Fibroblast of pulmonary artery (primary cell): ENCODE data around the gene SNX13.

Experiments used
- DNase-seq: peaks from one replicate; pipeline ENCODE4 v3.0.0-alpha.2; 2010; ENCODE audit warnings: low read depth
- H3K4me3 ChIP-seq: replicated peaks from 2 replicates; pipeline ENCODE4 v1.5.1; 2011; ENCODE audit warnings: low read depth, mild to moderate bottlenecking, control low read depth, low read length, moderate library complexity
- TF ChIP-seq, protein P1 (sequence below): IDR thresholded peaks from 2 replicates; pipeline ENCODE4 v1.5.1; 2011; ENCODE audit warnings: mild to moderate bottlenecking, control low read depth, low read length, inconsistent platforms; ENCODE audit errors: missing control alignments

Gene SNX13

DNA sequence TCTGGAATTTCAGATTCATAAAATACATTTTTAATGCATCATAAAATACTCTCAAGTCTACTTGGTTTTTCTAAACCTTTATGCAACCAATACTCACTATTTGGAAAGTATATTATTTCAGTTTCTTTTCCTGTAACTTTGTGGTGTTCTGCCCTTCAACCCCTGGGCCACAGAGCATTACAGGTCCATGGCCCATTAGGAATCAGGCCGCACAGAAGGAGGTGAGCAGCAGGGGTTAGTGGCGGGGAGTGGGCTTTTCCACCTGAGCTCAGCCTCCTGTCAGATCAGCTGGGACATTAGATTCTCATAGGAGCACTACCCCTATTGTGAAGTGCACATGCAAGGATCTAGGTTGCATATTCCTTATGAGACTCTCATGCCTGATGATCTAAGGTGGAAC lies 9.7 kb downstream of the SNX13 start:
- no peak overlapping the region for H3K4me3 ChIP-seq

DNA sequence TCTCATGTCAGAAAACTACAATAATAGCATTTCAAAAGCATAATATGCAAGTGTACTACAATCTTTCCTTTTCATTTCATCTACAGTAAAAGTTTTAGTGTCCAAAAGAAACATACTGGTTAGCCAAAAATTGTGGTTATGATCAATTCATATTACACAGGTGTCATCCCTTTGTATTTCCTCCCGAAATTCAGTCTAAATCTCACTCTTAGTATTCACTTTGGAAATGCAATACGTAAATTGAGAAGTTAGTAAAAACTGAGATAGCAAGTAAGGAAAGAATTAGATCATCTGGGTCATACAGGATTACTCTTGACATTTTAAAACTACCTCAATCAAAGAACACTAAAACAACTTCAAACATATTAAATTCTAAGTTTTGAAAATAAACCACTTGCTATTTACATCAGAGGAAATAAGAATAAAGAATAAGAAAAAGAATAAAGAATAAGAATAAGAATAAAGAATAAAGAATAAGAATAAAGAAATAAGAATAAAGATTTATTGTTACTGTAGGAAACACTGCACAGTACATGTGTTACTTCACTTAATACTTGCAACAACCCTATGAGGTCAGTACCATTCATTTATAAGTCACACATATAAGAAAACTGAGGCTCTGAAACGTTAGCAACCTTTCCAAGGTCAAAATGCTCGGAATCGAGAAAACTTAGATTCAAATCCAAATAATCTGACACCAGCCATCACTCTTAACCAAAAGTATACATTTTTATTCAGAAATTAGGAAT lies 10.5 kb downstream of the SNX13 start:
- DNase-seq, result no peak
- TF ChIP-seq, protein P1, sequence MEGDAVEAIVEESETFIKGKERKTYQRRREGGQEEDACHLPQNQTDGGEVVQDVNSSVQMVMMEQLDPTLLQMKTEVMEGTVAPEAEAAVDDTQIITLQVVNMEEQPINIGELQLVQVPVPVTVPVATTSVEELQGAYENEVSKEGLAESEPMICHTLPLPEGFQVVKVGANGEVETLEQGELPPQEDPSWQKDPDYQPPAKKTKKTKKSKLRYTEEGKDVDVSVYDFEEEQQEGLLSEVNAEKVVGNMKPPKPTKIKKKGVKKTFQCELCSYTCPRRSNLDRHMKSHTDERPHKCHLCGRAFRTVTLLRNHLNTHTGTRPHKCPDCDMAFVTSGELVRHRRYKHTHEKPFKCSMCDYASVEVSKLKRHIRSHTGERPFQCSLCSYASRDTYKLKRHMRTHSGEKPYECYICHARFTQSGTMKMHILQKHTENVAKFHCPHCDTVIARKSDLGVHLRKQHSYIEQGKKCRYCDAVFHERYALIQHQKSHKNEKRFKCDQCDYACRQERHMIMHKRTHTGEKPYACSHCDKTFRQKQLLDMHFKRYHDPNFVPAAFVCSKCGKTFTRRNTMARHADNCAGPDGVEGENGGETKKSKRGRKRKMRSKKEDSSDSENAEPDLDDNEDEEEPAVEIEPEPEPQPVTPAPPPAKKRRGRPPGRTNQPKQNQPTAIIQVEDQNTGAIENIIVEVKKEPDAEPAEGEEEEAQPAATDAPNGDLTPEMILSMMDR, result no peak
- no peak overlapping the region for H3K4me3 ChIP-seq

More for the DNA sequence above, 9.7 kb downstream of the SNX13 start:
- TF ChIP-seq, protein P1, result no peak
- no peak for DNase-seq

DNA sequence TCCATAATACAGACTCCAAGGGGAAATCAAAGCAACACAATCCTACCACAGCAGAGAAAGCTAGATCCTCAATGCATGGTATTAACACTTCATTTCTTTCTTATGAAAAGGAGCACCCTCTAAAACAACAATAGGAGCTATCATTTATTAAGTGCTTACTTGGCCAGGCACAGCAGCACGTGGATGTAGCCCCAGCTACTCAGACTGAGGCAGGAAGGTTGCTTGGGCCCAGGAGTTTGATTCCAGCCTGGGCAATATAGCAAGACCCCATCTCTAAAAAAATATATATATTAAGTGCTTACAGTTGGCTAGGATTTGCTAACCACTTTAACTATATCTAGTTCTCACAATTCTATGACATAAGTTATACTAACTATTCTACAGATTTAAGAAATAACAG lies 12.2 kb downstream of the SNX13 start:
- TF ChIP-seq, protein P1, result no peak
- DNase-seq, result no peak
- no peak overlapping the region for H3K4me3 ChIP-seq

DNA sequence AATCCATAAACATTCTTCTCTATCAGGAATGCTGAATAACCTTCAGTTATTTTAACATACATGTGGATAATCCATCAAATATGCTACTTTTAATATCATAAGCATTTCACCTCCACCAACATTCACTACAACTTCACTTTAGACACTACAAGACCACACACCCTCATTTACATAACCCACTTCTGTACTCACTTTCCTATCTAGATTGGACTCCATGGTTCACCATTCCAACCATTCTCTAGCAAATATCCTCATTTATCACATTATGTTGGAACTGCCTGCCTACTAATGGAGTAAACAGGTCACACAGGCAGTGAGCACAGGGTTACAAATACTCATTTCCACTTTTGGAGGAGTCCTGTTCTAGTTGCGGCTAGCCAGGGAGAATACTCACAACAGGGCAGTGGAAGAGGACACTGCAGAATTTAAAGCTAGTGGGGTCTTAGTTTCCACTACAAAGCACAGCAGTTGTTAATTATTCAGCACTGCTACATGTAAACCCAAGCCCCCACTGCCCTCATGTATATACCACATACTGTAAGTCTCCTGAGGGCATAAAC lies 18.4 kb downstream of the SNX13 start:
- TF ChIP-seq, protein P1, result no peak
- H3K4me3 ChIP-seq, result no peak overlapping the region
- no peak for DNase-seq

DNA sequence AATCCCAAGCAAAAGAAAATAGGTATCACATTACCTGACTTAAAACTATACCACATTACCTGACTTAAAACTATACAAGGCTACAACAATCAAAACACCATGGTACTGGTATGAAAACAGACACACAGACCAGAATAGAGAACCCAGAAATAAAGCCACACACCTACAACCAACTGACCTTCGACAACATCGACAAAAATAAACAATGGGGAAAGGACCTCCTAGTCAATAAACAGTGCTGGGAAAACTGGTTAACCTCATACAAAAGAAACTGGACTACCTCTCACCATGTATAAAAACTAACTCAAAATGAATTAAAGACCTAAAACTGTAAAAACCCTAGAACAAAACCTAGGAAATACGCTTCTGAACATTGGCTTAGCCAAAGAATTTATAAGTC lies 22.5 kb downstream of the SNX13 start:
- TF ChIP-seq, protein P1, result no peak
- no peak for DNase-seq
- H3K4me3 ChIP-seq, result no peak overlapping the region

GRCh38 chr7:17916786-17917185 lies 23.5 kb downstream of the SNX13 start:
- H3K4me3 ChIP-seq, result no peak overlapping the region
- TF ChIP-seq, protein P1, result no peak
- DNase-seq, result no peak

DNA sequence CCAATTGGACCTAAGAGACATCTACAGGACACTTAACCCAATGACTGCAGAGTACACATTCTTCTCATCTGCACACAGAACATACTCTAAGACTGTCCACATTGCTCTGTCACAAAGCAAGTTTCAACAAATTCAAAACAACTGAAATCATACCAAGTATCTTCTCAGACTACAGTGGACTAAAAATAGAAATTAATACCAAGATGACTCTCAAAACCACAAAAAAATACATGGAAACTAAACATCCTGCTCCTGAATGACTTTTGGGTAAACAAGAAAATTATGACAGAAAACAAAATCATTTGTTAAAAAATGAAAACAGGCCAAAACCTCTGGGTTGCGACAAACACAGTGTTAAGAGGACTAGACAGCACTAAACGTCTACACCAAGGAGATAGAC lies 24.5 kb downstream of the SNX13 start:
- no peak for DNase-seq
- H3K4me3 ChIP-seq, result no peak overlapping the region
- TF ChIP-seq, protein P1, result no peak
